ENCODE measurements around the gene EDC4.

DNA sequence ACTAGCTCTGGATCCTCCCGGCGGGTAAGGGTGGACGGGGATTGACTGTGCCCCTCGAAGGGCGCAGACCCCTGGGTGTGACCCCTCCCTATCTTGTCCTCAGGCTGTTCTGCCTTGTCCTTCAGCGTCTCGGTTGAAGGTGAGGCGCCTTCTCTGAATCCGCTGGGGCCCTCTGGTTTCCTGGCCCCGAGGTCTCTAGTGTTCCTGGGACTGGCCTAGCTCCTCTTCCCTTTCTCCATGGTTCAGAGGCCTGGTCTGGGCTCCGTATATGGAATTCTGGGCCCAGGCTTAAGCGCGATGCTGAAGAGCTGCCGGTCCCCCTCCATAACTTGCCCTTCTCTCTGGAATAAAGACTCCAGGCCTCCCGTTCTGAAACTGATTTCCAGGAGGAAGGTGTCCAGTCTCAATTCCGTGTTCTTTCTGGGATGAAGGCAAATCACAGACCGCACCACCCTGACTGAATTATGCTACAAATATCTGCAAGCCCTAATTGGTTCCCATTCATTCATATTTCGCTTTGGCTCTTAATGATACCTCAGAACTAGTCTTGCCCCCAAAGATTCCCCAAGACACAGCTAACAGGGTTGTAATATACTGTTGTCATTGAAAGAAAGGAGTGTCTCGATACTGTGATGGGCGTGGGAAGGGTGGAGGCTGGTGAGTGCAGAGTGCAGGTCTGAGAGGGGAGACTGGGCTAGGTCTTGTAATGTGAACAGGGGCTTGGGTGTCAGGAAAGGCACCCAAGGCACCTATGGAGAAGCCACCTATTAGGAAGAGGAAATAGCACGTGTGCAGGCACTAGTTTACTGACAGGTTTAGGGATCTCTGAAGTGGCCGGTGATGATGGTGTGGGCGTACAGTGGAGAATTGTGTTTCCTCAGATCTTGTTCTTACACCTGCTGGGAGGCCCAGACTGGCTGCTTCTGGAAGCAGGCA is 851 bp downstream of the EDC4 start:
- TF ChIP-seq, protein P1, sequence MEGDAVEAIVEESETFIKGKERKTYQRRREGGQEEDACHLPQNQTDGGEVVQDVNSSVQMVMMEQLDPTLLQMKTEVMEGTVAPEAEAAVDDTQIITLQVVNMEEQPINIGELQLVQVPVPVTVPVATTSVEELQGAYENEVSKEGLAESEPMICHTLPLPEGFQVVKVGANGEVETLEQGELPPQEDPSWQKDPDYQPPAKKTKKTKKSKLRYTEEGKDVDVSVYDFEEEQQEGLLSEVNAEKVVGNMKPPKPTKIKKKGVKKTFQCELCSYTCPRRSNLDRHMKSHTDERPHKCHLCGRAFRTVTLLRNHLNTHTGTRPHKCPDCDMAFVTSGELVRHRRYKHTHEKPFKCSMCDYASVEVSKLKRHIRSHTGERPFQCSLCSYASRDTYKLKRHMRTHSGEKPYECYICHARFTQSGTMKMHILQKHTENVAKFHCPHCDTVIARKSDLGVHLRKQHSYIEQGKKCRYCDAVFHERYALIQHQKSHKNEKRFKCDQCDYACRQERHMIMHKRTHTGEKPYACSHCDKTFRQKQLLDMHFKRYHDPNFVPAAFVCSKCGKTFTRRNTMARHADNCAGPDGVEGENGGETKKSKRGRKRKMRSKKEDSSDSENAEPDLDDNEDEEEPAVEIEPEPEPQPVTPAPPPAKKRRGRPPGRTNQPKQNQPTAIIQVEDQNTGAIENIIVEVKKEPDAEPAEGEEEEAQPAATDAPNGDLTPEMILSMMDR (IDR thresholded peaks at IDR 0.05; ENCODE audit: insufficient read depth, low read length, poor library complexity, severe bottlenecking): no peak
- no peak for TF ChIP-seq EZH2phosphoT487 (conservative IDR thresholded peaks at IDR 0.05; ENCODE audit: low read length)

Data from SU-DHL-6 (cell line).